ENCODE data around the gene SMNDC1. TPM values are rescaled to one million over a fixed set of nuclear protein-coding genes. Genes with fewer than 3 reads are reported as not detected.

Gene SMNDC1
- total and polyA plus RNA-seq, 2 of the 4 experiments (the other 2 are of a cell fraction) = 3.9 to 15.1 TPM

DNA sequence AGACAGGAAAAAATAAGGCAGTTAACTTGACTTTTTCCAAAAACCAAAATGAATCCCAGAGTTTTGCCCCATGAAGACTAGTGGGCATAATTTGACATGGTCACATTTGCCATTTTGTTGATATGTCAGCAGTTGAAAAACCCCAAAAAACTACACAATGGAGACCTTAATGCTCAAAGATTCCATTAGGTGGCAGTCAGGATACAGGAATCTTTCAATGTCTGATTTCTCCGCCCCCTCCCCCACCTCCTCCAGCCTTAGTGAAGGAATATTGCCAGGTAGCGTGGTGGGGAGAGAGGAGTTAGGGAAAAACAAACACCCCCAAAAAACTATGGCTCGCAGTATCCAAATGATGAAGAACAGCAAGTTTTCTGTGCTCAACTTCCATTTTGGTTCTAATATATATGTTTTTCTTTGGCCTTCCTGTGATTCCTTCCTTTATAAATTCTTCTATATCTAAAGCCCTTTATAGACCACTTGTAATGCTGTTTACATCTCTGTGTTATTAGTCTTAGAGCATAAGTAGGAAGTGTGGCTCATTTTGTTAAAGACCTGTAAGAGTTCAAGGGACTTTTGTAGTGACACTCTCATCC, 6.7 kb upstream of the SMNDC1 start (continued):
- no peak for TF ChIP-seq RFX5 (IDR thresholded peaks at IDR 0.05; ENCODE audit: low read depth, low read length)

DNA sequence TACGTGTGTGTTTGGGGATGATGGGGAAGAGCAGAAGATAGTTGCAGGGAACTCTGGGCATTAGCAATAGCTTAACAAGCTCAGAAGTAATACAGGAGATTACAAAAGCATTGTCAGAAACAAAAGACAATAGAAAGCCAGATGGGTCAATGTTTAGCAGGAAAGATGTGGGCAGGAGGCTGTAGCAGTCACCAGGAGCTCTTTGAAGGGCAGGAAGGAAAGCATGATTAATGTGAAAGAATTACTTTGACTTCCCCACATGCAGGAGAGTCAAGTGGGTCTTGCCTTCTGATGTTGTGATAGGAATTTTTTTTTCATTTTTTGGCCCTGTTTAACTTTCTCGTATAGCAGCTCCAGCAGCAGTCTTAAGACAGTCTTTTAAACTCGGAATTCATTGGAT, 6.0 kb upstream of the SMNDC1 start:
- no peak overlapping the region for H4K91ac ChIP-seq (ENCODE audit: insufficient read depth, low read depth, low read length)
- no peaks in the 10 kb centered on the region for H3K27me3 ChIP-seq (ENCODE audit: control insufficient read depth, insufficient read depth, low read length)
- H4K8ac ChIP-seq (ENCODE audit: low read depth in 2 of 2, low read length in 2 of 2) = no peak overlapping the region
- no peak for ATAC-seq (ENCODE audit: low read depth)
- H4K20me1 ChIP-seq (ENCODE audit: insufficient read depth, low read length) = no peaks in the 10 kb centered on the region
- H3K27ac ChIP-seq (ENCODE audit: insufficient read depth, low read length) = no peak overlapping the region
- DNase-seq = no peak
- no peaks in the 10 kb centered on the region for H3K4me1 ChIP-seq (ENCODE audit: control insufficient read depth, insufficient read depth, low read length)
- no peak overlapping the region for H3K4me2 ChIP-seq (ENCODE audit: low read depth, low read length)
- POLR2A ChIA-PET (ENCODE audit: unreplicated experiment) = no interaction called here
- no peaks in the 10 kb centered on the region for H3K9me3 ChIP-seq (ENCODE audit: control insufficient read depth, insufficient read depth, low read length)
- dilution Hi-C loops (cut with HindIII; ENCODE audit: low sequenced_read_pairs, unreplicated experiment) = no loop called here
- H3K9ac ChIP-seq (ENCODE audit: low read depth, low read length) = no peak overlapping the region
- TF ChIP-seq POLR2A (IDR thresholded peaks at IDR 0.05; ENCODE audit: low read depth, low read length) (no peak), SMC3 (IDR thresholded peaks at IDR 0.05; ENCODE audit: low read depth, low read length) (no peak)
- TF ChIP-seq, protein P1, sequence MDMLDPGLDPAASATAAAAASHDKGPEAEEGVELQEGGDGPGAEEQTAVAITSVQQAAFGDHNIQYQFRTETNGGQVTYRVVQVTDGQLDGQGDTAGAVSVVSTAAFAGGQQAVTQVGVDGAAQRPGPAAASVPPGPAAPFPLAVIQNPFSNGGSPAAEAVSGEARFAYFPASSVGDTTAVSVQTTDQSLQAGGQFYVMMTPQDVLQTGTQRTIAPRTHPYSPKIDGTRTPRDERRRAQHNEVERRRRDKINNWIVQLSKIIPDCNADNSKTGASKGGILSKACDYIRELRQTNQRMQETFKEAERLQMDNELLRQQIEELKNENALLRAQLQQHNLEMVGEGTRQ (IDR thresholded peaks at IDR 0.05; ENCODE audit: low read depth, low read length) = no peak
- H3K14ac ChIP-seq (replicated peaks; ENCODE audit: low read depth, low read length) = no peak overlapping the region
- H4K5ac ChIP-seq (ENCODE audit: low read depth, low read length) = no peak overlapping the region
- H3K18ac ChIP-seq (ENCODE audit: low read depth, low read length) = no peak overlapping the region
- no peak overlapping the region for H2AK5ac ChIP-seq (ENCODE audit: low read depth, low read length)
- no peak overlapping the region for H2BK20ac ChIP-seq (ENCODE audit: low read depth, low read length)
- H3K79me1 ChIP-seq (ENCODE audit: low read depth in 1 of 2, low read length in 2 of 2) = no peaks in the 10 kb centered on the region
- H3K9me1 ChIP-seq (ENCODE audit: insufficient read depth, low read length) = 0 out of 2 replicates have a peak, but pooled peaks cover 2% of the 10 kb centered on the region
- WGBS, 2 experiments (ENCODE audit: extremely low coverage in 2 of 2, insufficient read length in 1 of 2) = 67 to 100% methylated on average over 1 of the region's 3 CpGs
- no peak overlapping the region for H3K4me3 ChIP-seq (ENCODE audit: insufficient read depth, low read depth, low read length)
- in situ Hi-C loops (cut with MboI; ENCODE audit: low sequenced_read_pairs) = loop anchor here (5.0 to 25.0 kb wide), 2 partner anchors 237 to 1827 kb away; no protein-coding TSS in a partner anchor
- H3K36me3 ChIP-seq (ENCODE audit: control insufficient read depth, insufficient read depth, low read length) = no peaks in the 10 kb centered on the region
- intact Hi-C loops (cut with micrococcal nuclease) = loop anchor here (1.0 to 10.0 kb wide), 8 partner anchors 43 to 584 kb away; no protein-coding TSS in a partner anchor
- no TSS peak for BruUV-seq (replicated peaks)
- H3K23ac ChIP-seq (ENCODE audit: low read depth, low read length) = no peak overlapping the region
- H2AK9ac ChIP-seq (replicated peaks; ENCODE audit: low read depth, low read length, poor library complexity) = no peak overlapping the region
- no peak overlapping the region for H2BK5ac ChIP-seq (ENCODE audit: low read depth, low read length, poor library complexity, severe bottlenecking)
- CTCF ChIA-PET = interaction anchor here (0.5 to 1.3 kb wide), 5 partner anchors 42 to 289 kb away, joined by 3 to 4 read pairs (median 3); no protein-coding TSS in a partner anchor
- H2AFZ ChIP-seq (replicated peaks; ENCODE audit: low read length, poor library complexity) = no peak overlapping the region
- no peak overlapping the region for H3K4ac ChIP-seq (ENCODE audit: low read depth, low read length)
- H2BK120ac ChIP-seq (ENCODE audit: low read depth, low read length) = no peak overlapping the region
- H2BK15ac ChIP-seq (ENCODE audit: low read depth, low read length) = no peak overlapping the region
- no peak overlapping the region for H3K56ac ChIP-seq (ENCODE audit: extremely low read depth, insufficient read depth, low read length)
